ENCODE results near the gene CSNK1A1. TPM values are rescaled to one million over a fixed set of nuclear protein-coding genes. Genes with fewer than 3 reads are reported as not detected.
"Not testable (repeated sequence)": the region's sequence is repeated elsewhere in the genome, so short reads cannot be mapped to it uniquely, and the experiment has no call there.

Gene CSNK1A1
- total and polyA plus RNA-seq, 5 donors from 2014 or later: 134 to 234 (median 148) TPM

DNA sequence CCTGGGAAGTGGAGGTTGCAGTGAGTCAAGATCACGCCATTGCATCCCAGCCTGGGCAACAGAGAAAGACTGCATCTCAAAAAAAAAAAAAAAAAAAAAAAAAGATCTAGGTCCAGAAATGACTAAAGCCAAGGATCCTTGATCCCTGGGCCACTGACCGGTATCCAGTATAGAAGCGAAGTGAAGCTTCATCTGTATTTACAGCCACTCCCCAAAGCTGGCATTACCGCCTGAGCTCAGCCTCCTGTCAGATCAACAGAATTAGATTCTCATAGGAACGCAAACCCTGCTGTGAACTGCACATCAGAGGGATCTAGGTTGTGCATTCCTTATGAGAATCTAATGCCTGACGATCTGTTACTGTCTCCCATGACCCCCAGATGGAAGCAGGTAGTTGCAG, 9.3 kb downstream of the CSNK1A1 start:
- Histone ChIP-seq H3K4me1 (ENCODE audit: control insufficient read depth, insufficient read depth, low read length, poor library complexity, severe bottlenecking) (peaks cover 60% of the 10 kb centered on the region), H3K9me3 (ENCODE audit: control insufficient read depth in 2 of 2, low read length in 2 of 2) (no peaks in the 10 kb centered on the region), H3K36me3 (ENCODE audit: control insufficient read depth, insufficient read depth, low read length) (peaks cover 29% of the 10 kb centered on the region), H3K4me3 (ENCODE audit: low read depth, low read length) (no peak overlapping the region), H3K27ac (ENCODE audit: insufficient read depth, low read length, poor library complexity, severe bottlenecking) (no peak overlapping the region), H3K27me3 (ENCODE audit: control insufficient read depth, insufficient read depth, low read length) (no peaks in the 10 kb centered on the region)
- H3K4me3 Mint-ChIP-seq: peak overlapping the region; percentile 27 to 69 (median 46)
- peaks cover 37% of the 10 kb centered on the region for H3K36me3 Mint-ChIP-seq
- DNase-seq (no peak), ATAC-seq (ENCODE audit: low read depth in 2 of 2) (no peak)
- peaks cover 34 to 83% (median 52%) of the 10 kb centered on the region in 4 donors for H3K4me1 Mint-ChIP-seq
- H3K9me3 Mint-ChIP-seq: no peaks in the 10 kb centered on the region
- no peaks in the 10 kb centered on the region for H3K27me3 Mint-ChIP-seq
- no peak overlapping the region for H3K27ac Mint-ChIP-seq

DNA sequence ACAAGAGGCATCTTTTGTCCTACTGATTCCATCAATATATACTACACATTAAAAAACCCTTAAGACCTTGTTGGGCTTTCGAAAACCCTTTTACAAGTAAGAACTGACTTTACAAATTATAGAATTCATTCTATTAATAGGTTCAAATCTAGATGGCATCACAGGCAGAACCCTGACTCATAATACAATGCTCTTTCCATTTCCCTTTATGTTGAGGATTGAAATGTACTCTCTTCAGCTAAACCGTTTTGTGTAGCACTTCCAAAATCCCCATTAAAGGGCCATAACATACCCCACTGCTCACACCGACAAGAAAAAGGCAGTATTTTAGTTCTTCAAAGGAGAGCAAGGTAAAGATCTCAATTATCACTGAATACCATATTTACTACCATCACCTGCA, 11.2 kb downstream of the CSNK1A1 start:
- Mint-ChIP-seq H3K36me3 (peaks cover 35% of the 10 kb centered on the region), H3K27me3 (no peaks in the 10 kb centered on the region), H3K4me1 (peaks cover 38 to 82% (median 60%) of the 10 kb centered on the region in 4 donors), H3K4me3 (peak overlapping the region; percentile 43 to 77 (median 62)), H3K9me3 (no peaks in the 10 kb centered on the region), H3K27ac (peak overlapping the region in 2 of 3 donors; percentile 72 to 87)
- peaks cover 27% of the 10 kb centered on the region for H3K36me3 ChIP-seq (ENCODE audit: control insufficient read depth, insufficient read depth, low read length)
- ATAC-seq (ENCODE audit: low read depth in 2 of 2) (no peak), DNase-seq (no peak)
- H3K4me3 ChIP-seq (ENCODE audit: low read depth, low read length): peak overlapping the region; percentile 69
- H3K27ac ChIP-seq (ENCODE audit: insufficient read depth, low read length, poor library complexity, severe bottlenecking): peak overlapping the region; percentile 33
- H3K27me3 ChIP-seq (ENCODE audit: control insufficient read depth, insufficient read depth, low read length): no peaks in the 10 kb centered on the region
- H3K9me3 ChIP-seq (ENCODE audit: control insufficient read depth in 2 of 2, low read length in 2 of 2): no peaks in the 10 kb centered on the region
- H3K4me1 ChIP-seq (ENCODE audit: control insufficient read depth, insufficient read depth, low read length, poor library complexity, severe bottlenecking): peaks cover 53% of the 10 kb centered on the region

DNA sequence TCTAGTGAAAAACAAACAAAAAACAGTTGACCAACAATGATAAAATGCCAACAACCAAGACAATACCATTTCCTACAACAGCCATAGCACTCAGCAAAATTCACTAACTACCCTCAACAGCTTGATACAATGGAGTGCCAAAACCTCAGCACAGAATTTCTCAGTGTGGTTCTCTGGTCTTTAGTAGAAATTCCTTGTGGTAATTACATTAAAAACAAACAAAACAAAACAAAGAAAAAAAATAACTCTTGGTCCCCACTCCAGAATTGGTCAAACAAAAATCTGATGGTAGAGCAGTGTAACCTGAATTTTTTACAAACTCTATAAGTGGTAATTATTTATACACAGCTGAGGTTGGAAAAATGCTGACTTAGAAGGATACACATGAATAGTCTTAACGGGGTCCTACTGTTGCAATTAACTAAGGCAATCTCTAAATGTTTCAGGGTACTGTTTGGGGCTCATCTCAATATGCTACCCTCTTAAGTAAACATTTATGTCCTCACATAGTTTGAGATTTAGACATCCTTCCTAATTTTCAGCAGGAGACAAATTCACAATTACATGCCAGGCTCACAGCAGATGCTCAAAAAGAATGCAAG, 13.8 kb downstream of the CSNK1A1 start:
- peaks cover 40% of the 10 kb centered on the region for H3K36me3 Mint-ChIP-seq
- H3K27ac Mint-ChIP-seq: peak overlapping the region; percentile 38 to 50 (median 44)
- Histone ChIP-seq H3K36me3 (ENCODE audit: control insufficient read depth, insufficient read depth, low read length) (peaks cover 15% of the 10 kb centered on the region), H3K4me1 (ENCODE audit: control insufficient read depth, insufficient read depth, low read length, poor library complexity, severe bottlenecking) (peaks cover 52% of the 10 kb centered on the region), H3K9me3 (ENCODE audit: control insufficient read depth in 2 of 2, low read length in 2 of 2) (no peaks in the 10 kb centered on the region), H3K27ac (ENCODE audit: insufficient read depth, low read length, poor library complexity, severe bottlenecking) (no peak overlapping the region), H3K4me3 (ENCODE audit: low read depth, low read length) (no peak overlapping the region), H3K27me3 (ENCODE audit: control insufficient read depth, insufficient read depth, low read length) (no peaks in the 10 kb centered on the region)
- H3K27me3 Mint-ChIP-seq: no peaks in the 10 kb centered on the region
- peak overlapping the region in 3 of 4 donors; percentile 29 to 55 (median 38) for H3K4me3 Mint-ChIP-seq
- H3K4me1 Mint-ChIP-seq: peaks cover 45 to 82% (median 60%) of the 10 kb centered on the region in 4 donors
- no peaks in the 10 kb centered on the region for H3K9me3 Mint-ChIP-seq
- no peak for ATAC-seq (ENCODE audit: low read depth in 2 of 2)
- no peak for DNase-seq

DNA sequence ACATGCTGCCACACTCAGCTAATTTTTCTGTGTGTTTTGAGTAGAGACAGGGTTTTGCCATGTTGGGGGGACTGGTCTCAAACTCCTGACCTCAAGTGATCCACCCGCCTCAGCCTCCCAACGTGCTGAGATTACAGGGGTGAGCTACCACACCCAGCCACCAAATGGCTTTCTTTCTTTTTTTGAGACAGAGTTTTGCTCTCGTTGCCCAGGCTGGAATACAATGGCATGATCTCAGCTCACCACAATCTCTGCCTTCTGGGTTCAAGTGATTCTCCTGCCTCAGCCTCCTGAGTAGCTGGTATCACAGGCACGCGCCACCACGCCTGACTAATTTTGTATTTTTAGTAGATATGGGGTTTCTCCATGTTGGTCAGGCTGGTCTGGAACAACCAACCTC, 15.5 kb downstream of the CSNK1A1 start:
- Histone ChIP-seq H3K4me1 (ENCODE audit: control insufficient read depth, insufficient read depth, low read length, poor library complexity, severe bottlenecking) (peaks cover 53% of the 10 kb centered on the region), H3K36me3 (ENCODE audit: control insufficient read depth, insufficient read depth, low read length) (peaks cover 21% of the 10 kb centered on the region)
- H3K9me3 ChIP-seq (ENCODE audit: control insufficient read depth in 2 of 2, low read length in 2 of 2); H3K27me3 ChIP-seq (ENCODE audit: control insufficient read depth, insufficient read depth, low read length); H3K9me3 Mint-ChIP-seq; H3K27ac ChIP-seq (ENCODE audit: insufficient read depth, low read length, poor library complexity, severe bottlenecking); DNase-seq; H3K27me3 Mint-ChIP-seq; ATAC-seq (ENCODE audit: low read depth in 2 of 2); H3K4me3 ChIP-seq (ENCODE audit: low read depth, low read length): not testable (repeated sequence)
- Mint-ChIP-seq H3K4me1 (peaks cover 45 to 86% (median 59%) of the 10 kb centered on the region in 4 donors), H3K36me3 (peaks cover 40% of the 10 kb centered on the region), H3K27ac (peak overlapping the region; percentile 28 to 74 (median 63)), H3K4me3 (peak overlapping the region in 1 of 4 donors; percentile 7)

DNA sequence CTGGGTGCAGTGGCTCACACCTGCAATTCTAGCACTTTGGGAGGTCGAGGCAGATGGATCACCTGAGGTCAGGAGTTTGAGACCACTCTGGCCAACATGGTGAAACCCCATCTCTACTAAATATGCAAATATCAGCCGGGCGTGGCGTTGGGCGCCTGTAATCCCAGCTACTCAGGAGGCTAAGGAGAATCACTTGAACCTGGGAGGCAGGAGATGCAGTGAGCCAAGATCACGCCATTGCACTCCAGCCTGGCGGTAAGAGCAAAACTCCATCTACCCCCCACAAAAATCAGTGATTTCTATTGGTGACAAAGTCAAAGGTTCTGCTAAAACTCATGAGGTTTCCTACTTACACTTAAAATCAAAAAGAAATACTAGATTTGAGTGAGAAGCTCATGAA, 18.8 kb downstream of the CSNK1A1 start:
- H3K27me3 ChIP-seq (ENCODE audit: control insufficient read depth, insufficient read depth, low read length): no peaks in the 10 kb centered on the region
- peak overlapping the region in 2 of 3 donors; percentile 4 to 11 for H3K27ac Mint-ChIP-seq
- H3K4me3 Mint-ChIP-seq: peak overlapping the region in 2 of 4 donors; percentile 3 to 49
- ATAC-seq (ENCODE audit: low read depth in 2 of 2) (no peak), DNase-seq (no peak)
- no peaks in the 10 kb centered on the region for H3K27me3 Mint-ChIP-seq
- H3K9me3 Mint-ChIP-seq: no peaks in the 10 kb centered on the region
- H3K4me1 ChIP-seq (ENCODE audit: control insufficient read depth, insufficient read depth, low read length, poor library complexity, severe bottlenecking): peaks cover 70% of the 10 kb centered on the region
- no peak overlapping the region for H3K4me3 ChIP-seq (ENCODE audit: low read depth, low read length)
- H3K36me3 ChIP-seq (ENCODE audit: control insufficient read depth, insufficient read depth, low read length): peaks cover 19% of the 10 kb centered on the region
- H3K9me3 ChIP-seq (ENCODE audit: control insufficient read depth in 2 of 2, low read length in 2 of 2): no peaks in the 10 kb centered on the region
- H3K36me3 Mint-ChIP-seq: peaks cover 27% of the 10 kb centered on the region
- peaks cover 58 to 94% (median 75%) of the 10 kb centered on the region in 4 donors for H3K4me1 Mint-ChIP-seq
- H3K27ac ChIP-seq (ENCODE audit: insufficient read depth, low read length, poor library complexity, severe bottlenecking): no peak overlapping the region

DNA sequence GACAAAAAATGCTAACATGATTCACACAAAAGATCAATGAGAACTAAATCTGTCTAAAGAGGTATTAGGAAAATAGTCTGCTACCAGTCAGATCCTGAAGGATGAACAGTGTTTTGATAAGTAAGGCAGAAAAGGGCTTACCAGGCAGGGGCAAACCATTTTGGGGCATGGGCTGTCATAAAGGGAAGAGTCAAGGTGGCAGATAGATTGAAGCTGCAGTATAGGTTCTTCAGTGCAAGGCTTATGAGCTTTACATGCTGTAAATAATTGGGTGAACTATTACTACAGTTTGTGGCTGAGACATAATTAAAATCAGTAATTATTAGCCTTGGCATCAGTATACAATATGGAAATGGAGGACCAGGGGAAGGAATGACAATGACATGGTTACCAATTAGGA, 21.8 kb downstream of the CSNK1A1 start:
- H3K9me3 ChIP-seq (ENCODE audit: control insufficient read depth in 2 of 2, low read length in 2 of 2): no peaks in the 10 kb centered on the region
- peak overlapping the region; percentile 37 to 72 (median 47) for H3K4me3 Mint-ChIP-seq
- ATAC-seq (ENCODE audit: low read depth in 2 of 2) (no peak), DNase-seq (no peak)
- no peaks in the 10 kb centered on the region for H3K27me3 Mint-ChIP-seq
- H3K9me3 Mint-ChIP-seq: no peaks in the 10 kb centered on the region
- H3K4me1 ChIP-seq (ENCODE audit: control insufficient read depth, insufficient read depth, low read length, poor library complexity, severe bottlenecking): peaks cover 84% of the 10 kb centered on the region
- peaks cover 15% of the 10 kb centered on the region for H3K36me3 Mint-ChIP-seq
- no peak overlapping the region for H3K27ac ChIP-seq (ENCODE audit: insufficient read depth, low read length, poor library complexity, severe bottlenecking)
- peaks cover 65 to 94% (median 78%) of the 10 kb centered on the region in 4 donors for H3K4me1 Mint-ChIP-seq
- peak overlapping the region; percentile 55 for H3K4me3 ChIP-seq (ENCODE audit: low read depth, low read length)
- H3K27ac Mint-ChIP-seq: peak overlapping the region in 2 of 3 donors; percentile 22 to 68
- peaks cover 11% of the 10 kb centered on the region for H3K36me3 ChIP-seq (ENCODE audit: control insufficient read depth, insufficient read depth, low read length)
- no peaks in the 10 kb centered on the region for H3K27me3 ChIP-seq (ENCODE audit: control insufficient read depth, insufficient read depth, low read length)

DNA sequence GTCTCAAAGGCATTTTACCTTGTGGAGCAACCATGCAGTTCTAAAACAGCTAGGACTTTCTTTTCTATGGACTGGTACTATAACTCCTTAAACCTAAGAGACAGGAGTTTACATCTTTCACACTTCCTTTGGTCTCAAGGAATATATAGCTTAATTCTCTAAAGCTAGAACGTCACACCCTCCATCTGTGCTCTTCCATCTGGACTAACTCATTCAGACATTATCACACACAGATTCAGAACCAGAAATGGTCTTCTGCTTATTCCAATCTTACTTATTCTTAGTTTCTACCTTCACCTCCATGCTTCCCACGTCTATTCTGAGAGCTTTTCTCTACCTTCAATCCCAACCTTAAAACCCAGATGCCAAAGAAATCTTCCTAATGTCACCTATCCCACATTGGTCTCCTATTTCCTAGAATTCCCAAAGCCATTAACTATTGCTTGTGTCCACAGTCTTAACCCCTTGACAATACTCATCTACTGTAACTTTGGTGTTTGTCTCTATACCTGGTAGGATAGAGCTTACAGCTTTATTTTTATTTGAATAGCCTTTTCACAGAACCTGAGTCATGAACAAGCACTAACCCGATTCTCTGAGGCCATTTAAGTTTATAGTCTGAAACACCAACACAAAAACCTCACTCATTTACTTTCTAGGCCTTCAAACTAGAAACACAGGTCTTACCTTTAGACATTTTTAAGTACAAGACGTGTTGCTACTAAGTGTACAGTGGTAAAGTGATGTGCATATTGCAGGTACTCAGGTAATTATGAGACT, 22.8 kb downstream of the CSNK1A1 start:
- Mint-ChIP-seq H3K27ac (peak overlapping the region; percentile 3 to 72 (median 18)), H3K27me3 (no peaks in the 10 kb centered on the region), H3K9me3 (no peaks in the 10 kb centered on the region), H3K4me3 (peak overlapping the region; percentile 1 to 72 (median 36)), H3K4me1 (peaks cover 67 to 95% (median 80%) of the 10 kb centered on the region in 4 donors), H3K36me3 (peaks cover 19% of the 10 kb centered on the region)
- H3K27me3 ChIP-seq (ENCODE audit: control insufficient read depth, insufficient read depth, low read length): no peaks in the 10 kb centered on the region
- ATAC-seq (ENCODE audit: low read depth in 2 of 2): no peak
- H3K36me3 ChIP-seq (ENCODE audit: control insufficient read depth, insufficient read depth, low read length): peaks cover 21% of the 10 kb centered on the region
- DNase-seq: no peak
- H3K9me3 ChIP-seq (ENCODE audit: control insufficient read depth in 2 of 2, low read length in 2 of 2): no peaks in the 10 kb centered on the region
- H3K4me1 ChIP-seq (ENCODE audit: control insufficient read depth, insufficient read depth, low read length, poor library complexity, severe bottlenecking): peaks cover 81% of the 10 kb centered on the region
- H3K4me3 ChIP-seq (ENCODE audit: low read depth, low read length): peak overlapping the region; percentile 55
- no peak overlapping the region for H3K27ac ChIP-seq (ENCODE audit: insufficient read depth, low read length, poor library complexity, severe bottlenecking)
